ENCODE measurements around the gene WDR12. TPM values are rescaled to one million over a fixed set of nuclear protein-coding genes. Genes with fewer than 3 reads are reported as not detected.

The WDR12 gene
- total and polyA plus RNA-seq, 2 of the 13 experiments (the other 11 are each of a cell fraction or from before 2014, with no cell fraction given): 94.4 to 216 TPM

- TF ChIP-seq, protein P1, sequence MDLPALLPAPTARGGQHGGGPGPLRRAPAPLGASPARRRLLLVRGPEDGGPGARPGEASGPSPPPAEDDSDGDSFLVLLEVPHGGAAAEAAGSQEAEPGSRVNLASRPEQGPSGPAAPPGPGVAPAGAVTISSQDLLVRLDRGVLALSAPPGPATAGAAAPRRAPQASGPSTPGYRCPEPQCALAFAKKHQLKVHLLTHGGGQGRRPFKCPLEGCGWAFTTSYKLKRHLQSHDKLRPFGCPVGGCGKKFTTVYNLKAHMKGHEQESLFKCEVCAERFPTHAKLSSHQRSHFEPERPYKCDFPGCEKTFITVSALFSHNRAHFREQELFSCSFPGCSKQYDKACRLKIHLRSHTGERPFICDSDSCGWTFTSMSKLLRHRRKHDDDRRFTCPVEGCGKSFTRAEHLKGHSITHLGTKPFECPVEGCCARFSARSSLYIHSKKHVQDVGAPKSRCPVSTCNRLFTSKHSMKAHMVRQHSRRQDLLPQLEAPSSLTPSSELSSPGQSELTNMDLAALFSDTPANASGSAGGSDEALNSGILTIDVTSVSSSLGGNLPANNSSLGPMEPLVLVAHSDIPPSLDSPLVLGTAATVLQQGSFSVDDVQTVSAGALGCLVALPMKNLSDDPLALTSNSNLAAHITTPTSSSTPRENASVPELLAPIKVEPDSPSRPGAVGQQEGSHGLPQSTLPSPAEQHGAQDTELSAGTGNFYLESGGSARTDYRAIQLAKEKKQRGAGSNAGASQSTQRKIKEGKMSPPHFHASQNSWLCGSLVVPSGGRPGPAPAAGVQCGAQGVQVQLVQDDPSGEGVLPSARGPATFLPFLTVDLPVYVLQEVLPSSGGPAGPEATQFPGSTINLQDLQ (CRISPR knock-in tag; IDR thresholded peaks at IDR 0.05): peak; percentile 66; the same call in 1 of the 2 replicates
- TF ChIP-seq AKAP8 (CRISPR knock-in tag; IDR thresholded peaks at IDR 0.05) (no peak), KAT2B (IDR thresholded peaks at IDR 0.05; ENCODE audit: borderline replicate concordance, low read depth, low read length) (no peak), RBAK (CRISPR knock-in tag; IDR thresholded peaks at IDR 0.05) (no peak), SRSF1 (optimal IDR thresholded peaks at IDR 0.05; ENCODE audit: low read depth, low read length) (no peak), ZNF33A (CRISPR knock-in tag; IDR thresholded peaks at IDR 0.05; ENCODE audit: borderline replicate concordance) (no peak), EED (CRISPR knock-in tag; IDR thresholded peaks at IDR 0.05) (0 out of 2 replicates have a peak, but pooled peaks have one; percentile 64), GLI4 (CRISPR knock-in tag; IDR thresholded peaks at IDR 0.05; ENCODE audit: borderline replicate concordance) (no peak), DNMT3B (CRISPR knock-in tag; conservative IDR thresholded peaks at IDR 0.05) (0 out of 2 replicates have a peak, but pooled peaks have one; percentile 50), TFAP4 (IDR thresholded peaks at IDR 0.05; ENCODE audit: borderline replicate concordance, low read depth) (no peak), ZNF737 (CRISPR knock-in tag; IDR thresholded peaks at IDR 0.05; ENCODE audit: borderline replicate concordance) (peak; percentile 66; the same call in 1 of the 2 replicates), AKNA (CRISPR knock-in tag; IDR thresholded peaks at IDR 0.05; ENCODE audit: borderline replicate concordance) (no peak), ZNF232 (CRISPR knock-in tag; IDR thresholded peaks at IDR 0.05; ENCODE audit: borderline replicate concordance) (peak; percentile 73; the same call in 1 of the 2 replicates)
- TF ChIP-seq, protein P2, sequence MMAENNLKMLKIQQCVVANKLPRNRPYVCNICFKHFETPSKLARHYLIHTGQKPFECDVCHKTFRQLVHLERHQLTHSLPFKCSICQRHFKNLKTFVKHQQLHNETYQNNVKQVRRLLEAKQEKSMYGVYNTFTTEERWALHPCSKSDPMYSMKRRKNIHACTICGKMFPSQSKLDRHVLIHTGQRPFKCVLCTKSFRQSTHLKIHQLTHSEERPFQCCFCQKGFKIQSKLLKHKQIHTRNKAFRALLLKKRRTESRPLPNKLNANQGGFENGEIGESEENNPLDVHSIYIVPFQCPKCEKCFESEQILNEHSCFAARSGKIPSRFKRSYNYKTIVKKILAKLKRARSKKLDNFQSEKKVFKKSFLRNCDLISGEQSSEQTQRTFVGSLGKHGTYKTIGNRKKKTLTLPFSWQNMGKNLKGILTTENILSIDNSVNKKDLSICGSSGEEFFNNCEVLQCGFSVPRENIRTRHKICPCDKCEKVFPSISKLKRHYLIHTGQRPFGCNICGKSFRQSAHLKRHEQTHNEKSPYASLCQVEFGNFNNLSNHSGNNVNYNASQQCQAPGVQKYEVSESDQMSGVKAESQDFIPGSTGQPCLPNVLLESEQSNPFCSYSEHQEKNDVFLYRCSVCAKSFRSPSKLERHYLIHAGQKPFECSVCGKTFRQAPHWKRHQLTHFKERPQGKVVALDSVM (CRISPR knock-in tag; IDR thresholded peaks at IDR 0.05): peak; percentile 20; the same call in 1 of the 2 replicates
- TF ChIP-seq, protein P3, sequence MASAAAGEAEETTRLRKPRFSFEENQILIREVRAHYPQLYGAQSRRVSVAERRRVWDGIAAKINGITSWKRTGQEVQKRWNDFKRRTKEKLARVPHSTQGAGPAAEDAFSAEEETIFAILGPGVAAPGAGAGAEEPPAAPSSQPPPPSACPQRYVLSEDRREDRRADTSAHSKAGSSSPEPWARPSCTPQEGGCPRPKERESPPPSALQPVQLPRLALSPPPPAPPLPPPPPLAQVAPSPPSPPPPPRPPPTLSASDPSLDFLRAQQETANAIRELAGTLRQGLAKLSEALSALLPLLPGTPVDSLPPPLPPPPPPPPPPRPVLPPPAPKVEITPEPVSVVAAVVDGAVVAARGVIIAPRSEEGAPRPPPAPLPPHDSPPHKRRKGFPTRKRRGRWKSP (CRISPR knock-in tag; IDR thresholded peaks at IDR 0.05): no peak
These were observed at the start of gene WDR12, which contains the start of gene CARF (continued) for GRCh38 chr2:202911512-202912341.
